ENCODE data around the gene CCDC81.

The CCDC81 gene

DNA sequence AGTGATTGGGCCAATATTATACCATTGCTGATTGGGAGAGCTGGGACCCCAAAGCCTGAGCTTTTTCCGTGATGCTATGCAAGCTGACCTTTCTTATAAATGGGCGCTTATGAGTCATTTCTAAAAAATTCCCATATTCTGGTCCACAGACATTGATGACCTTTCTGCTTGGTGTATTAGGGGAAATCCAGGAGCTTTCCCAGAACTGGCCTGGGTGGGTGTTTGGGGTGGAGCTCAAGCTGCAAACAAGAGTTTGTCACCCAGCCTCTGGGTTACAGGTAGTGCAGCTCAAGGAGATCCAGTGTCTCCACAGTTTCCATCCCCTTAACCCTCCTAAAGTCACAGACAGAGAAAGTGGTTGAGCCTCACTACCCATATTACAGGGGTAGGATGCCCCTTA lies 67.7 kb downstream of the CCDC81 start:
- TF ChIP-seq, protein P1, sequence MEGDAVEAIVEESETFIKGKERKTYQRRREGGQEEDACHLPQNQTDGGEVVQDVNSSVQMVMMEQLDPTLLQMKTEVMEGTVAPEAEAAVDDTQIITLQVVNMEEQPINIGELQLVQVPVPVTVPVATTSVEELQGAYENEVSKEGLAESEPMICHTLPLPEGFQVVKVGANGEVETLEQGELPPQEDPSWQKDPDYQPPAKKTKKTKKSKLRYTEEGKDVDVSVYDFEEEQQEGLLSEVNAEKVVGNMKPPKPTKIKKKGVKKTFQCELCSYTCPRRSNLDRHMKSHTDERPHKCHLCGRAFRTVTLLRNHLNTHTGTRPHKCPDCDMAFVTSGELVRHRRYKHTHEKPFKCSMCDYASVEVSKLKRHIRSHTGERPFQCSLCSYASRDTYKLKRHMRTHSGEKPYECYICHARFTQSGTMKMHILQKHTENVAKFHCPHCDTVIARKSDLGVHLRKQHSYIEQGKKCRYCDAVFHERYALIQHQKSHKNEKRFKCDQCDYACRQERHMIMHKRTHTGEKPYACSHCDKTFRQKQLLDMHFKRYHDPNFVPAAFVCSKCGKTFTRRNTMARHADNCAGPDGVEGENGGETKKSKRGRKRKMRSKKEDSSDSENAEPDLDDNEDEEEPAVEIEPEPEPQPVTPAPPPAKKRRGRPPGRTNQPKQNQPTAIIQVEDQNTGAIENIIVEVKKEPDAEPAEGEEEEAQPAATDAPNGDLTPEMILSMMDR (IDR thresholded peaks at IDR 0.05; ENCODE audit: low read depth, low read length, missing control alignments) = no peak
- in situ Hi-C loops (cut with HindIII; ENCODE audit: low sequenced_read_pairs) = no loop called here
- DNase-seq (ENCODE audit: low read depth) = no peak
- H3K4me3 ChIP-seq (ENCODE audit: low read depth, low read length) = no peak overlapping the region

DNA sequence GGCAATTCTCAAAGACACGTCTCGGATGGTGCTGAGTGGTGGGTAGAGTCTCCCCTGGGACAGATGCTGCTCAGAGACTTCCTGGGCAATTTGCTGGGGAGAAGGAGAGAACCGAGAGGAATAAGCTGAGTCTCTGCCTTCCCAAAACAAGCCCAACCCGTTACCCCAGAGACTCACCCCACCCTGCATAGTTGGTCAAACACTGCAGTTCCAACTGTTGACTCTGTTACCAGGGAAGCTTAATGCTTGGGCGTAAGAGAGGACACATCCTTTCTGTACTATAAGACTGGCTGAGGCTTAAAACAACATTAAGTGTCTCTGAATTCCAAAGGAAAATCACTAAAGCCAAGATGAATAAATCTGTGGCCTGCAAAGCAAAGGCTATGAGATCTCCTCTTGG lies 68.1 kb downstream of the CCDC81 start:
- no peak for DNase-seq (ENCODE audit: low read depth)
- TF ChIP-seq, protein P1 (IDR thresholded peaks at IDR 0.05; ENCODE audit: low read depth, low read length, missing control alignments) = no peak
- no peak overlapping the region for H3K4me3 ChIP-seq (ENCODE audit: low read depth, low read length)
- in situ Hi-C loops (cut with HindIII; ENCODE audit: low sequenced_read_pairs) = no loop called here

DNA sequence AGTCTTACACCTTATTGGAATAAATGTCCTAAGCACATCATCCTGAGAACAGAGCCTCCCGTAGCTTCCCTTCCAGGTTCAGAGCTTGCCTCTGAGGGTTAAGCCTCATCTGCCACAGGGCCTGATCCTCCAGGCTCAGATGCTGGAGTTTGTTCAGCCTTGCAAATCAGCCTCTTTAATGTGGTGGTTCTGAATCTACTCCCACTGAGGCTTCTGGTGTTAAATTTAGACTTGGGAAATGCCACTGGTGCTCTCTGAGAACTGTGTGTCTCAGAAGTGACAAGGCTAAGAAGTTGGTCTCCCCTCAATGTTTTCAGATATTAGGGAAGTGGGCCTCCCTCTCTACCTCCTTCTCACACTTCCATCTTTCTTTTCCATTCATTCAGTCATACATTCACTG lies 68.7 kb downstream of the CCDC81 start:
- in situ Hi-C loops (cut with HindIII; ENCODE audit: low sequenced_read_pairs) = no loop called here
- TF ChIP-seq, protein P1 (IDR thresholded peaks at IDR 0.05; ENCODE audit: low read depth, low read length, missing control alignments) = no peak
- DNase-seq (ENCODE audit: low read depth) = no peak

DNA sequence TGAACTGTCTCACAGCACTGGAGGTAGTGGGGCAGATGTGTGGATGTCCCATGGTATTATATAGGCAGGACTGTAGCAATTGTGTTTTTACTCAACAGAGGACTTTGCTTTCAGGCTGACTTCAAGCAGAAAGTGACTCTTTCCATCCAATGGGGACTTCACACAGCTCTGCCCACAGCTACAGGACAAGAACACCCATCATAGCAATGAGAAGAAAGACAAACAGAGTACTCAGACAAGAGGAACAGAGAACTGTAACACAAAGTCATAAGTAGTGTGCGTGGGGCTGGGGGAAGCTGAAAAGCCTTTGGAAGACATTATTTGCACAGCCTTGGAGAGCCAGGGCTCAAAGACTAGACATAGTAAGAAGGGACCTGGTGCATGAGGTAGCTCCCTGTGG lies 70.3 kb downstream of the CCDC81 start:
- no peak for DNase-seq (ENCODE audit: low read depth)
- in situ Hi-C loops (cut with HindIII; ENCODE audit: low sequenced_read_pairs) = no loop called here
- TF ChIP-seq, protein P1 (IDR thresholded peaks at IDR 0.05; ENCODE audit: low read depth, low read length, missing control alignments) = no peak
- H3K4me3 ChIP-seq (ENCODE audit: low read depth, low read length) = no peak overlapping the region

More for the DNA sequence above, 68.7 kb downstream of the CCDC81 start:
- no peak overlapping the region for H3K4me3 ChIP-seq (ENCODE audit: low read depth, low read length)

DNA sequence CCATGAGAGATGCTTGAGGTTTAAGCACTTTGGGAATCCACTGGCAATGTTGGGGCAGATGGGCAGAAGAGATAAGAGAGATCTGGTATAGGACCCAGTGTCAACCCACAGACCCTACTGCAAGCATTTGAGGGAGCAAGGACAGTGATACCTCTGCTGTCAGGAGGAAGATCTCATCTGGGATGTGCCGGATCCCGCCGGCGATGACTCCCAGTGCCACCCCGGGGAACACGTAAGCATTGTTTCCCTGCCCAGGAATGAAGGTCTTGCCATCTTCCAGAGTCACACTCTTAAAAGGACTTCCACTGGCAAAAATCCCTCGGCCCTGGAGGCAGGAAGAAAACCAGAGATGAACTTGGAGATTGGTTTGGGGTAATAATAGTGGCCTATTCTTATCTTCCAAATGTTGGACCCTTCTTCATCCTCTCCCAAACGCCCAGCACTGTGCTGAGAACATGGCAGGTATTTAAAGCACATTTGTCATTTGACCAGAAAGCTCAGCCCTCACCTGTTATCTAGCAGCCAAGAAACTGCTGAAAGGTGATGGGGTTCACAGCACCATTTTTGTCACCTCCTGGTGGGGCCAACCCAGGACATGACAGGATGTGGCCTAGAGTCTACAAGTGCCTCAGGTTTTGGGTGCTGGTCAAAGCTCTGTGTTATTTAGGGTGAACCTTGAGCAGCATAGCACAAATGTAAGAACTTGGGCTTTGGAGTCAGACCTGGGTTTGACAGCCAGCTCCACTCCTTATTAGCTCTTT lies 71.7 kb downstream of the CCDC81 start:
- in situ Hi-C loops (cut with HindIII; ENCODE audit: low sequenced_read_pairs) = no loop called here
- no peak overlapping the region for H3K4me3 ChIP-seq (ENCODE audit: low read depth, low read length)
- DNase-seq (ENCODE audit: low read depth) = no peak
- TF ChIP-seq, protein P1 (IDR thresholded peaks at IDR 0.05; ENCODE audit: low read depth, low read length, missing control alignments) = no peak

DNA sequence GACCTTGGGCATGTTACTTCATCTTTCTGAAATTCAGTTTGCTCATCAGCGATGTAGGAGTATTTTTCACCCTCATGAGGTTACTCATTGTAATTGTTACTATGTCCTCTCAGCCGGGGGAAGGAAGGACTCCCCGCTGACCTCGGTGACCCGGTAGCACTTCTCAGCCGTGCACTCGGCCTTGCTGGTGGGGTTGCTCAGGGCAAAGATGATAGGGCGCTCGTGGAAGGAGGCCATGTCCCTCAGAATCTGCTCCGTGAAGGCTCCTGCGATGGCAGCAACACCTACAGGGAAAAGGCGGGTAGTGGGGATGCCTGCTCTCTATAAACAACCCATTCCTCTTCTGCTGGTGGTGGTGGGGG lies 72.2 kb downstream of the CCDC81 start:
- H3K4me3 ChIP-seq (ENCODE audit: low read depth, low read length) = no peak overlapping the region
- DNase-seq (ENCODE audit: low read depth) = no peak
- TF ChIP-seq, protein P1 (IDR thresholded peaks at IDR 0.05; ENCODE audit: low read depth, low read length, missing control alignments) = no peak
- in situ Hi-C loops (cut with HindIII; ENCODE audit: low sequenced_read_pairs) = no loop called here

Data from astrocyte of the cerebellum (primary cell).